ENCODE results near the gene ATP6V1G3. TPM values are rescaled to one million over a fixed set of nuclear protein-coding genes. Genes with fewer than 3 reads are reported as not detected.

Gene ATP6V1G3
- total and polyA plus RNA-seq, 9 of the 15 experiments (the other 6 are each of a cell fraction or from before 2014, with no cell fraction given), result 0.32 TPM; not detected in 8

- TF ChIP-seq NKRF (IDR thresholded peaks at IDR 0.05; ENCODE audit: borderline replicate concordance) (no peak), ARID3A (IDR thresholded peaks at IDR 0.05; ENCODE audit: borderline replicate concordance, low read depth, low read length) (no peak), ZBTB9 (CRISPR knock-in tag; IDR thresholded peaks at IDR 0.05) (no peak), BCLAF1 (IDR thresholded peaks at IDR 0.05; ENCODE audit: borderline replicate concordance in 1 of 2, control insufficient read depth in 1 of 2, low read depth in 2 of 2, low read length in 1 of 2) (no peak), XRCC3 (IDR thresholded peaks at IDR 0.05) (no peak), TCFL5 (CRISPR knock-in tag; conservative IDR thresholded peaks at IDR 0.05) (no peak), ZKSCAN3 (CRISPR knock-in tag; IDR thresholded peaks at IDR 0.05) (no peak), BACH1 (tag; IDR thresholded peaks at IDR 0.05) (no peak), BHLHE40 (IDR thresholded peaks at IDR 0.05; ENCODE audit: low read length) (no peak), ZHX1 (conservative IDR thresholded peaks at IDR 0.05; ENCODE audit: low read length) (no peak), SNRNP70 (optimal IDR thresholded peaks at IDR 0.05; ENCODE audit: low read depth, low read length) (no peak), SMARCE1 (IDR thresholded peaks at IDR 0.05) (peak; percentile 43; the same call in 1 of the 2 replicates), NONO (IDR thresholded peaks at IDR 0.05; ENCODE audit: low read depth in 2 of 2, low read length in 1 of 2) (no peak), JUN (IDR thresholded peaks at IDR 0.05; ENCODE audit: borderline replicate concordance, low read depth, low read length) (no peak), JUN (CRISPR knock-in tag; IDR thresholded peaks at IDR 0.05; ENCODE audit: borderline replicate concordance) (no peak), DNMT1 (IDR thresholded peaks at IDR 0.05) (no peak), PHF21A (IDR thresholded peaks at IDR 0.05; ENCODE audit: borderline replicate concordance, low read depth) (no peak)
Measured at GRCh38 chr1:198556971-198557370, 16.5 kb upstream of the ATP6V1G3 start (continued).

Data from K562 (cell line).